MCF 10A (cell line): ENCODE results near the gene PPARA. TPM values are rescaled to one million over a fixed set of nuclear protein-coding genes. Genes with fewer than 3 reads are reported as not detected.
"Not testable (repeated sequence)": the region's sequence is repeated elsewhere in the genome, so short reads cannot be mapped to it uniquely, and the experiment has no call there.

ENCODE experiments used
- BruUV-seq: library from RNA; stranded (reverse); fragments of 400-500 nt; replicated peaks from 2 replicates; lab custom pipeline; 2021; lab: Mats Ljungman, UMichigan
- CTCF ChIA-PET: fragments of 300-600 bp; sonication (Branson Sonifier 250); formaldehyde crosslinking; extraction: SDS; loops from one replicate; lab custom pipeline; 2021; ENCODE audit warnings: antibody characterized with exemption, inconsistent platforms; lab: Yijun Ruan, JAX
- POLR2A ChIA-PET: fragments of 300-600, 350-650 bp; sonication (Branson Sonifier 250); formaldehyde crosslinking; extraction: SDS; loops from one replicate; lab custom pipeline; 2020; ENCODE audit warnings: antibody characterized with exemption, inconsistent platforms; lab: Yijun Ruan, JAX
- DNase-seq: peaks from one replicate; pipeline ENCODE4 v3.0.0-alpha.2; 2018; ENCODE audit not compliant: unreplicated experiment
- H3K27ac Mint-ChIP-seq: one replicate; pipeline ENCODE4 v1.8.0; 2022; ENCODE audit warnings: mild to moderate bottlenecking, low read depth, mixed read lengths; ENCODE audit not compliant: unreplicated experiment
- H3K27me3 Mint-ChIP-seq: one replicate; pipeline ENCODE4 v1.8.0; 2022; ENCODE audit warnings: mixed read lengths; ENCODE audit not compliant: insufficient read depth, unreplicated experiment
- H3K36me3 Mint-ChIP-seq: one replicate; pipeline ENCODE4 v1.8.0; 2022; ENCODE audit warnings: mild to moderate bottlenecking, moderate library complexity, mixed read lengths; ENCODE audit not compliant: insufficient read depth, unreplicated experiment
- H3K4me1 Mint-ChIP-seq: one replicate; pipeline ENCODE4 v1.8.0; 2022; ENCODE audit warnings: mixed read lengths; ENCODE audit not compliant: insufficient read depth, unreplicated experiment
- H3K4me3 Mint-ChIP-seq: one replicate; pipeline ENCODE4 v1.8.0; 2022; ENCODE audit warnings: mild to moderate bottlenecking, moderate library complexity, mixed read lengths; ENCODE audit not compliant: unreplicated experiment
- H3K9me3 Mint-ChIP-seq: one replicate; pipeline ENCODE4 v1.8.0; 2022; ENCODE audit warnings: mixed read lengths; ENCODE audit not compliant: unreplicated experiment
- intact Hi-C: fragments of 100-400 bp; cut with micrococcal nuclease; formaldehyde crosslinking; loops from 2 replicates; pipeline ENCODE4 v1.14.1; 2022
- total RNA-seq: library from RNA; stranded (reverse); gene quantifications from 2 replicates; pipeline ENCODE4 v1.2.3, GENCODE V29; 2022
- TF ChIP-seq, protein P1 (sequence below): fragments of 200-600 bp; IDR thresholded peaks from one replicate; pipeline ENCODE4 v1.8.0; 2022; ENCODE audit warnings: antibody characterized with exemption, mild to moderate bottlenecking; ENCODE audit not compliant: unreplicated experiment

PPARA gene
- total RNA-seq, 1 experiment from 2014 or later: 8.0 TPM

DNA sequence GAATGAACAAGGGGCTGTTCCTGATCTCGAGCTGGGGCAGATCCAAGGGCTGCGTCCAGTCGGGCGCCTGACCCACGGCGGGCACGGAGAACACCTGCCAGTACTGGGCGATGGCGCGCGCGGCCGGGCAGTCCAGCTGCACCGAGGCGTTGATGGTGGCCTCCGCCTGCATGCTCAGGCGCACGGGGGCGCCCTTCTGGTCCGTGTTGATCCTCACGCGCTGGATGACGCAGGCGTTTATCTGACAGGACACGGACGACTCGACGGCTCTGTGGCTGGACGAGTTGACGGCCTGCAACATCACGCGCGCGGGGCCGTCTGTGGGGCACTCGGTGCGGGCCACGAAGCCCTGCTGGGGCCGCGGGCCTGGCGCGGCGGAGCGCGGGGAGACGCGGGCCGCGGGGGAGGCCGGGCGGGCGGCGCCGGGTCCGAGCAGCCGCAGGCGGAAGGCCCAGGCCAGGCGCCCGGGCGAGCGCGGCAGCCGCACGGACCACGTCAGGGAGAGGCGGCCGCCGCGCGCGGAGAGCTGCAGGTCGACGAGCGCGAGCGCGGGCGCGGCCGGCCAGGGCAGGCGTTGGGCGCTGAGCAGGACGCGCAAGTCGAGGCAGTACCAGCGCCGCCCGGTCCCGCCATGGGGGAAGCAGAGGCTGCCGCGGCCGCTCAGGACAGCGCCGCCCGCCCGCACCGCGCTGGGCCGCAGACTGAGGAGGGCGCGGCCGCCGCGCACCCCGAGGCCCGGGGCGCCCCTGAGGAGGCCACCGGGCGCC is 112.3 kb downstream of the PPARA start:
- ChIA-PET CTCF (interaction anchor here (1.4 kb wide), 1 partner anchor 11 kb away, joined by 4 read pairs; no protein-coding TSS in a partner anchor), POLR2A (no interaction called here)
- DNase-seq: no peak
- H3K4me1 Mint-ChIP-seq: peaks cover 5% of the 10 kb centered on the region
- no peaks in the 10 kb centered on the region for H3K36me3 Mint-ChIP-seq
- intact Hi-C loops: no loop called here
- H3K4me3 Mint-ChIP-seq: no peak overlapping the region
- no peaks in the 10 kb centered on the region for H3K9me3 Mint-ChIP-seq
- TF ChIP-seq, protein P1, sequence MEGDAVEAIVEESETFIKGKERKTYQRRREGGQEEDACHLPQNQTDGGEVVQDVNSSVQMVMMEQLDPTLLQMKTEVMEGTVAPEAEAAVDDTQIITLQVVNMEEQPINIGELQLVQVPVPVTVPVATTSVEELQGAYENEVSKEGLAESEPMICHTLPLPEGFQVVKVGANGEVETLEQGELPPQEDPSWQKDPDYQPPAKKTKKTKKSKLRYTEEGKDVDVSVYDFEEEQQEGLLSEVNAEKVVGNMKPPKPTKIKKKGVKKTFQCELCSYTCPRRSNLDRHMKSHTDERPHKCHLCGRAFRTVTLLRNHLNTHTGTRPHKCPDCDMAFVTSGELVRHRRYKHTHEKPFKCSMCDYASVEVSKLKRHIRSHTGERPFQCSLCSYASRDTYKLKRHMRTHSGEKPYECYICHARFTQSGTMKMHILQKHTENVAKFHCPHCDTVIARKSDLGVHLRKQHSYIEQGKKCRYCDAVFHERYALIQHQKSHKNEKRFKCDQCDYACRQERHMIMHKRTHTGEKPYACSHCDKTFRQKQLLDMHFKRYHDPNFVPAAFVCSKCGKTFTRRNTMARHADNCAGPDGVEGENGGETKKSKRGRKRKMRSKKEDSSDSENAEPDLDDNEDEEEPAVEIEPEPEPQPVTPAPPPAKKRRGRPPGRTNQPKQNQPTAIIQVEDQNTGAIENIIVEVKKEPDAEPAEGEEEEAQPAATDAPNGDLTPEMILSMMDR: no peak
- no TSS peak for BruUV-seq
- peaks cover 35% of the 10 kb centered on the region for H3K27me3 Mint-ChIP-seq
- no peak overlapping the region for H3K27ac Mint-ChIP-seq

DNA sequence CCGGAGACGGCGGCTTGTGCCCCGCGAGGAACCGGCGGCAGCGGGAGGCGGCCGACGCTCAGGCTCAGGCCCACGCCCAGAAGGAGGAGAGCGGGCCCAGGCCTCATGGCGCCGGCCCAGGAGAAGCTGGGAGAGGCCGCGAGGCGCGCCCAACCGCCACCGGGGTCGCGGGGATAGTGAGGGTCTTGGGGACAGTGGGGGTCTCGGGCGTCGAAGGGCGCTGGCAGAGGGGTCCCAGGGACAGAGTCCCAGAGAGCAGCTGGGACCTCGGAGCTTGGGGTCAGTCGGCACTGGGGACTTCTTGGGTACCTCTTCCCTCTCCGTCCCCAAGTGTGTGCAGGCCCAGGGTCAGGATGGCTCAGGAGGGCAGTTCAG is 112.9 kb downstream of the PPARA start, which contains the start of gene PKDREJ:
Gene PKDREJ (minus strand): TSS at position 128 of the 375 bp plus-strand sequence. CDS start 21 bp downstream, at position 107.
- ChIA-PET POLR2A (no interaction called here), CTCF (no interaction called here)
- TF ChIP-seq, protein P1: no peak
- Mint-ChIP-seq H3K27ac (no peak within 1 kb of the TSS), H3K27me3 (peaks cover 32% of the 10 kb centered on the region), H3K4me3 (no peak within 1 kb of the TSS), H3K36me3 (no peaks in the 10 kb centered on the region), H3K4me1 (peaks cover 5% of the 10 kb centered on the region), H3K9me3 (no peaks in the 10 kb centered on the region)
- intact Hi-C loops: no loop called here
- no peak for DNase-seq
- BruUV-seq: no TSS peak

DNA sequence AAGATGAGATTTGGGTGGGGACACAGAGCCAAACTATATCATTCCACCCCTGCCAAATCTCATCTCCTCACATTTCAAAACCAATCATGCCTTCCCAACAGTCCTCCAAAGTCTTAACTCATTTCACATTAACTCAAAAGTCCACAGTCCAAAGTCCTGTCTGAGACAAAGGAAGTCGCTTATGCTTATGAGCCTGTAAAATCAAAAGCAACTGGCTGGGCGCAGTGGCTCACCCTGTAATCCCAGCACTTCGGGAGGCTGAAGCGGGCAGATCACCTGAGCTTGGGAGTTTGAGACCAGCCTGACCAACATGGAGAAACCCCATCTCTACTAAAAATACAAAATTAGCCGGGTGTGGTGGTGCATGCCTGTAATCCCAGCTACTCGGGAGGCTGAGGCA is 114.2 kb downstream of the PPARA start:
- H3K4me3 Mint-ChIP-seq, H3K36me3 Mint-ChIP-seq, H3K27ac Mint-ChIP-seq, H3K4me1 Mint-ChIP-seq, DNase-seq, BruUV-seq, intact Hi-C loops, H3K9me3 Mint-ChIP-seq: not testable (repeated sequence)
- ChIA-PET CTCF (interaction anchor here (0.9 kb wide), 1 partner anchor 14 kb away, joined by 3 read pairs; no protein-coding TSS in a partner anchor), POLR2A (interaction anchor here (0.9 kb wide), 1 partner anchor 14 kb away, joined by 3 read pairs; the partner anchor contains the start of gene CDPF1)
- H3K27me3 Mint-ChIP-seq: peaks cover 25% of the 10 kb centered on the region

DNA sequence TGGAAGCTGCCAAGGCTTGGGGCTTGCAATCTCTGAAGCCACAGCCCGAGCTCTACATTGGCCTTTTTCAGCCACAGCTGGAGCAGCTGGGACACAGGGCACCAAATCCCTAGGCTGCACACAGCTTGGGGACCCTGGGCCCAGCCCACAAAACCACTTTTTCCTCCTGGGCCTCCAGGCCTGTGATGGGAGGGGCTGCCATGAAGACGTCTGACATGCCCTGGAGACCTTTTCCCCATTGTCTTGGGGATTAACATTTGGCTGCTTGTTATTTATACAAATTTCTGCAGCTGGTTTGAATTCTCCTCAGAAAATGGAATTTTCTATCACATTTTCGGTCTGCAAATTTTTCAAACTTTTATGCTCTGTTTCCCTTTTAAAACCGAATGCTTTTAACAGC is 115.3 kb downstream of the PPARA start:
- peaks cover 14% of the 10 kb centered on the region for H3K27me3 Mint-ChIP-seq
- BruUV-seq, H3K4me3 Mint-ChIP-seq, H3K9me3 Mint-ChIP-seq, DNase-seq, POLR2A ChIA-PET, H3K27ac Mint-ChIP-seq, intact Hi-C loops, H3K36me3 Mint-ChIP-seq: not testable (repeated sequence)
- H3K4me1 Mint-ChIP-seq: peaks cover 14% of the 10 kb centered on the region
- CTCF ChIA-PET: interaction anchor here (0.9 kb wide), 1 partner anchor 13 kb away, joined by 3 read pairs; no protein-coding TSS in a partner anchor
